Peyer's patch (tissue), 4 donors: ENCODE data around the gene MAP3K5.

Experiments
- CTCF ChIP-seq, 6 experiments: fragments of 450-650 bp in 4 of 6; fragments of 200-600 bp in 2 of 6; sonication (generic) in 1 of 6; IDR thresholded peaks; one replicate each; pipeline ENCODE4 v1.5.1; 2017 to 2019; ENCODE audit warnings: antibody characterized with exemption in 6 of 6, mild to moderate bottlenecking in 3 of 6, moderate library complexity in 1 of 6
- POLR2A ChIP-seq, 2 donors: fragments of 450-650 bp; IDR thresholded peaks; one replicate each; pipeline ENCODE4 v1.5.1; 2017; ENCODE audit warnings: antibody characterized with exemption in 2 of 2, mild to moderate bottlenecking in 2 of 2, moderate library complexity in 2 of 2

DNA sequence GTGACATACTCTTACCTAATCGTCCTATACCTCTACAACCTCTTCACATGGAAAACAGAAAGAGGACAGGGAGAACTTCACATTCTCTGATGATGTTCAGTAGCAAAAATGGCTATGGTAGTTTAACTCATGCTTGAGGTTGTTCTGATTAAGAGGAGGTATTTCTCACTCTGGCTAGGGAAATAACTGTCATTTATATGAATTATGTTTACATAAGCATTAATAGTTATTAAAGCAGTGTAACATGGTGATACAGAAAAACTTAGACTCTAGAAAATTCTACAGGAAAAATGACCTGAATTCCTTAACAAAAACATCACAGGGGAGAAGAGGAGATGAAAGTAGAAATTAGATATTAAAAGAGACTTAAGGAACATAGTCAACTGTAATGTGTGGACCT, 57.3 kb downstream of the MAP3K5 start:
- no peak for TF ChIP-seq CTCF (IDR thresholded peaks at IDR 0.05)
- TF ChIP-seq POLR2A (IDR thresholded peaks at IDR 0.05): no peak
